ENCODE data around the gene CIDEC.
"Not testable (repeated sequence)": the region's sequence is repeated elsewhere in the genome, so short reads cannot be mapped to it uniquely, and the experiment has no call there.

DNA sequence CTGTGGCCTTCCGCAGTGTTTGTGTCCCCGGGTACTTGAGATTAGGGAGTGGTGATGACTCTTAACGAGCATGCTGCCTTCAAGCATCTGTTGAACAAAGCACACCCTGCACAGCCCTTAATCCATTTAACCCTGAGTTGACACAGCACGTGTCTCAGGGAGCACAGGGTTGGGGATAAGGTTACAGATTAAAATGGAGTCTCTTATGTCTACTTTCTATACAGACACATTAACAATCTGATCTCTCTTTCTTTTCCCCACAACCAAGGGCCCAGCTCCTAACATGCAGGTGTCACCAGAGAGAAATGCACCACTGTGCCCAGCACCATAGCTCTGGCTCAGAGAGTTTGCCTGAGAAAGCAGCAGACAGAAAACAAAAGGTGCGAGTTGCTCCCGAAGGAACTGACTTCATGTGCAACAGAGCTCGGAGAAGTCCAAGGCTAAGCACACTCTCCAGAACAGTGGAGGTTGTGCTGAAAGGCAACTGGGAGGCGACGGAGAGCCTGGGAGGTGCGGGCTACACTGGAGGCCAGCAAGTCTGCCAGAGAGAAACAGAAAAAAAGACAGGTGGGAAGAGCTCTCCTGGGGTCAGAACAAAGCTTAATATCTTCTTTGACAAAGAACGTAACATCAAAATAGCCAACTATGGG, 25.6 kb downstream of the CIDEC start:
- TF ChIP-seq, protein P1, sequence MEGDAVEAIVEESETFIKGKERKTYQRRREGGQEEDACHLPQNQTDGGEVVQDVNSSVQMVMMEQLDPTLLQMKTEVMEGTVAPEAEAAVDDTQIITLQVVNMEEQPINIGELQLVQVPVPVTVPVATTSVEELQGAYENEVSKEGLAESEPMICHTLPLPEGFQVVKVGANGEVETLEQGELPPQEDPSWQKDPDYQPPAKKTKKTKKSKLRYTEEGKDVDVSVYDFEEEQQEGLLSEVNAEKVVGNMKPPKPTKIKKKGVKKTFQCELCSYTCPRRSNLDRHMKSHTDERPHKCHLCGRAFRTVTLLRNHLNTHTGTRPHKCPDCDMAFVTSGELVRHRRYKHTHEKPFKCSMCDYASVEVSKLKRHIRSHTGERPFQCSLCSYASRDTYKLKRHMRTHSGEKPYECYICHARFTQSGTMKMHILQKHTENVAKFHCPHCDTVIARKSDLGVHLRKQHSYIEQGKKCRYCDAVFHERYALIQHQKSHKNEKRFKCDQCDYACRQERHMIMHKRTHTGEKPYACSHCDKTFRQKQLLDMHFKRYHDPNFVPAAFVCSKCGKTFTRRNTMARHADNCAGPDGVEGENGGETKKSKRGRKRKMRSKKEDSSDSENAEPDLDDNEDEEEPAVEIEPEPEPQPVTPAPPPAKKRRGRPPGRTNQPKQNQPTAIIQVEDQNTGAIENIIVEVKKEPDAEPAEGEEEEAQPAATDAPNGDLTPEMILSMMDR (conservative IDR thresholded peaks at IDR 0.05; ENCODE audit: low read length): not testable (repeated sequence)
- TF ChIP-seq EZH2phosphoT487 (IDR thresholded peaks at IDR 0.05; ENCODE audit: borderline replicate concordance, low read depth, low read length): not testable (repeated sequence)

Data from OCI-LY7 (cell line).